WTC11 (cell line): ENCODE data around the gene FMNL1. TPM values are rescaled to one million over a fixed set of nuclear protein-coding genes. Genes with fewer than 3 reads are reported as not detected.

ENCODE experiments used
- ATAC-seq: fragments of 200-7000 bp; cut with Tn5 transposase; 2 replicates; pipeline ENCODE4 v1.10.0; 2021; ENCODE audit warnings: mild to moderate bottlenecking, moderate library complexity
- CTCF ChIA-PET: fragments of 300-600 bp; sonication (Branson Sonifier 250); formaldehyde crosslinking; loops from one replicate; lab custom pipeline; 2021; ENCODE audit warnings: antibody characterized with exemption; lab: Charles Lee
- POLR2A ChIA-PET: fragments of 350-600 bp; sonication (Branson Sonifier 250); formaldehyde crosslinking; loops from one replicate; lab custom pipeline; 2021; ENCODE audit warnings: antibody characterized with exemption; lab: Charles Lee
- DNase-seq: peaks from one replicate; pipeline ENCODE4 v3.0.0; 2021; ENCODE audit warnings: low spot score
- H3K27ac Mint-ChIP-seq: 2 replicates; pipeline ENCODE4 v1.8.0; 2021; ENCODE audit warnings: mixed read lengths
- H3K27me3 Mint-ChIP-seq: 2 replicates; pipeline ENCODE4 v1.8.0; 2021; ENCODE audit warnings: low read depth, mild to moderate bottlenecking, moderate library complexity, mixed read lengths
- H3K36me3 Mint-ChIP-seq: 2 replicates; pipeline ENCODE4 v1.8.0; 2021; ENCODE audit warnings: mixed read lengths
- H3K4me1 Mint-ChIP-seq: 2 replicates; pipeline ENCODE4 v1.8.0; 2022; ENCODE audit warnings: mixed read lengths
- H3K4me3 Mint-ChIP-seq: 2 replicates; pipeline ENCODE4 v1.8.0; 2021; ENCODE audit warnings: mild to moderate bottlenecking, moderate library complexity, mixed read lengths
- H3K9me3 Mint-ChIP-seq: 2 replicates; pipeline ENCODE4 v1.8.0; 2021; ENCODE audit warnings: mixed read lengths
- ATF1 ChIP-seq: sonication (generic); formaldehyde crosslinking; IDR thresholded peaks from 2 replicates; pipeline ENCODE4 v1.8.1; 2023; ENCODE audit warnings: mild to moderate bottlenecking, moderate library complexity, missing genetic modification reagents
- ATF2 ChIP-seq: sonication (generic); formaldehyde crosslinking; IDR thresholded peaks from 2 replicates; pipeline ENCODE4 v1.8.1; 2022; ENCODE audit warnings: low read depth, missing genetic modification reagents, borderline replicate concordance
- ETV6 ChIP-seq: sonication (generic); formaldehyde crosslinking; IDR thresholded peaks from 2 replicates; pipeline ENCODE4 v1.8.1; 2022; ENCODE audit warnings: mild to moderate bottlenecking, missing genetic modification reagents
- FOXP1 ChIP-seq: sonication (generic); formaldehyde crosslinking; IDR thresholded peaks from 2 replicates; pipeline ENCODE4 v1.8.0; 2022; ENCODE audit warnings: missing genetic modification reagents, mild to moderate bottlenecking, moderate library complexity, borderline replicate concordance
- HMGXB4 ChIP-seq: sonication (generic); formaldehyde crosslinking; IDR thresholded peaks from 2 replicates; pipeline ENCODE4 v1.8.1; 2023; ENCODE audit warnings: mild to moderate bottlenecking, moderate library complexity, missing genetic modification reagents
- MYBL2 ChIP-seq: sonication (generic); formaldehyde crosslinking; IDR thresholded peaks from 2 replicates; pipeline ENCODE4 v1.8.1; 2023; ENCODE audit warnings: mild to moderate bottlenecking, moderate library complexity, missing genetic modification reagents
- NR3C1 ChIP-seq: sonication (generic); formaldehyde crosslinking; conservative IDR thresholded peaks from 2 replicates; pipeline ENCODE4 v1.8.1; 2023; ENCODE audit warnings: low read depth, mild to moderate bottlenecking, missing genetic modification reagents
- OVOL2 ChIP-seq: fragments of 250-450 bp; sonication (Bioruptor Pico); IDR thresholded peaks from 2 replicates; pipeline ENCODE4 v1.9.0; 2021; ENCODE audit warnings: mild to moderate bottlenecking, borderline replicate concordance
- RELA ChIP-seq: sonication (generic); formaldehyde crosslinking; IDR thresholded peaks from 2 replicates; pipeline ENCODE4 v1.8.1; 2022; ENCODE audit warnings: missing genetic modification reagents, mild to moderate bottlenecking, borderline replicate concordance
- SMAD4 ChIP-seq: sonication (generic); formaldehyde crosslinking; IDR thresholded peaks from 2 replicates; pipeline ENCODE4 v1.8.0; 2022; ENCODE audit warnings: mild to moderate bottlenecking, missing genetic modification reagents
- TCF7 ChIP-seq: sonication (generic); formaldehyde crosslinking; IDR thresholded peaks from 2 replicates; pipeline ENCODE4 v1.8.0; 2022; ENCODE audit warnings: mild to moderate bottlenecking, low read depth, missing genetic modification reagents, moderate library complexity
- TP53 ChIP-seq: sonication (generic); formaldehyde crosslinking; IDR thresholded peaks from 2 replicates; pipeline ENCODE4 v1.8.1; 2023; ENCODE audit warnings: mild to moderate bottlenecking, missing genetic modification reagents
- ZMAT4 ChIP-seq: fragments of 250-450 bp; sonication (Bioruptor Pico); IDR thresholded peaks from 2 replicates; pipeline ENCODE4 v1.9.0; 2021; ENCODE audit warnings: mild to moderate bottlenecking
- ZNF121 ChIP-seq: sonication (generic); formaldehyde crosslinking; IDR thresholded peaks from 2 replicates; pipeline ENCODE4 v1.8.0; 2023; ENCODE audit warnings: missing genetic modification reagents
- ZNF232 ChIP-seq: sonication (generic); formaldehyde crosslinking; IDR thresholded peaks from 2 replicates; pipeline ENCODE4 v1.8.0; 2022; ENCODE audit warnings: mild to moderate bottlenecking, missing genetic modification reagents
- ZNF423 ChIP-seq: fragments of 250-450 bp; sonication (Bioruptor Pico); IDR thresholded peaks from 2 replicates; pipeline ENCODE4 v2.1.2; 2022; ENCODE audit warnings: mild to moderate bottlenecking, moderate library complexity
- total RNA-seq: library from RNA; stranded (reverse); gene quantifications from 3 replicates; pipeline ENCODE4 v1.2.3, GENCODE V29; 2021
- TF ChIP-seq, protein P1 (sequence below): sonication (generic); formaldehyde crosslinking; conservative IDR thresholded peaks from 2 replicates; pipeline ENCODE4 v1.8.1; 2023; ENCODE audit warnings: mild to moderate bottlenecking, low read depth, missing genetic modification reagents, moderate library complexity
- TF ChIP-seq, protein P2 (sequence below): sonication (generic); formaldehyde crosslinking; IDR thresholded peaks from 2 replicates; pipeline ENCODE4 v1.8.1; 2023; ENCODE audit warnings: mild to moderate bottlenecking, missing genetic modification reagents
- TF ChIP-seq, protein P3 (sequence below): sonication (generic); formaldehyde crosslinking; IDR thresholded peaks from 2 replicates; pipeline ENCODE4 v1.8.0; 2023; ENCODE audit warnings: mild to moderate bottlenecking, missing genetic modification reagents
- TF ChIP-seq, protein P4 (sequence below): sonication (generic); formaldehyde crosslinking; IDR thresholded peaks from 2 replicates; pipeline ENCODE4 v1.8.0; 2022; ENCODE audit warnings: mild to moderate bottlenecking, missing genetic modification reagents

Gene FMNL1
- total RNA-seq, 1 experiment from 2014 or later, result 5.3 TPM

DNA sequence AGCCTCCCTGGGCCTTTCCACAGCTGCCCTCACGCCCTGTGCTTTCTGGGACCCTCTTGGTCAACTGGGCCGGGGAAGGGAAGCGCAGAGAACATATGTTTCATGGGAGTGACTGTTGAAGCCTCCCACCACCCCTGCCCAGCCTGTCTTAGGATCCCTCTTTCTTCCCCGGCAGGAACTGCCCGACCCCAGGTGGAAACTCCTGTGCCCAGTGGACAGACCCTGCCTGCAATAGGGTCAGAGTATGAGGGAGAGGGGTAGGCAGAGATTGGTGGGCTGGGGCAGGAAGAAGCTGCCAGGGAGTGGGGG, 49.5 kb upstream of the FMNL1 start:
- POLR2A ChIA-PET, result interaction anchor here (0.6 to 4.4 kb wide), 13 partner anchors 10 to 201 kb away, joined by 3 to 82 read pairs (median 5); partner anchors contain the start of genes ACBD4, HEXIM1 and HEXIM2
- H3K27me3 Mint-ChIP-seq, result no peaks in the 10 kb centered on the region
- H3K9me3 Mint-ChIP-seq, result no peaks in the 10 kb centered on the region
- H3K4me3 Mint-ChIP-seq, result 0 out of 2 replicates have a peak overlapping the region, but pooled peaks have one; percentile 22
- DNase-seq, result no peak
- no peak for TF ChIP-seq ATF2 (CRISPR knock-in tag)
- TF ChIP-seq ZNF232 (CRISPR knock-in tag), result no peak
- TF ChIP-seq TP53 (CRISPR knock-in tag), result no peak
- TF ChIP-seq OVOL2 (CRISPR knock-in tag), result no peak
- TF ChIP-seq, protein P1, sequence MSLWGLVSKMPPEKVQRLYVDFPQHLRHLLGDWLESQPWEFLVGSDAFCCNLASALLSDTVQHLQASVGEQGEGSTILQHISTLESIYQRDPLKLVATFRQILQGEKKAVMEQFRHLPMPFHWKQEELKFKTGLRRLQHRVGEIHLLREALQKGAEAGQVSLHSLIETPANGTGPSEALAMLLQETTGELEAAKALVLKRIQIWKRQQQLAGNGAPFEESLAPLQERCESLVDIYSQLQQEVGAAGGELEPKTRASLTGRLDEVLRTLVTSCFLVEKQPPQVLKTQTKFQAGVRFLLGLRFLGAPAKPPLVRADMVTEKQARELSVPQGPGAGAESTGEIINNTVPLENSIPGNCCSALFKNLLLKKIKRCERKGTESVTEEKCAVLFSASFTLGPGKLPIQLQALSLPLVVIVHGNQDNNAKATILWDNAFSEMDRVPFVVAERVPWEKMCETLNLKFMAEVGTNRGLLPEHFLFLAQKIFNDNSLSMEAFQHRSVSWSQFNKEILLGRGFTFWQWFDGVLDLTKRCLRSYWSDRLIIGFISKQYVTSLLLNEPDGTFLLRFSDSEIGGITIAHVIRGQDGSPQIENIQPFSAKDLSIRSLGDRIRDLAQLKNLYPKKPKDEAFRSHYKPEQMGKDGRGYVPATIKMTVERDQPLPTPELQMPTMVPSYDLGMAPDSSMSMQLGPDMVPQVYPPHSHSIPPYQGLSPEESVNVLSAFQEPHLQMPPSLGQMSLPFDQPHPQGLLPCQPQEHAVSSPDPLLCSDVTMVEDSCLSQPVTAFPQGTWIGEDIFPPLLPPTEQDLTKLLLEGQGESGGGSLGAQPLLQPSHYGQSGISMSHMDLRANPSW (CRISPR knock-in tag), result no peak
- TF ChIP-seq RELA (CRISPR knock-in tag), result no peak
- TF ChIP-seq, protein P2, sequence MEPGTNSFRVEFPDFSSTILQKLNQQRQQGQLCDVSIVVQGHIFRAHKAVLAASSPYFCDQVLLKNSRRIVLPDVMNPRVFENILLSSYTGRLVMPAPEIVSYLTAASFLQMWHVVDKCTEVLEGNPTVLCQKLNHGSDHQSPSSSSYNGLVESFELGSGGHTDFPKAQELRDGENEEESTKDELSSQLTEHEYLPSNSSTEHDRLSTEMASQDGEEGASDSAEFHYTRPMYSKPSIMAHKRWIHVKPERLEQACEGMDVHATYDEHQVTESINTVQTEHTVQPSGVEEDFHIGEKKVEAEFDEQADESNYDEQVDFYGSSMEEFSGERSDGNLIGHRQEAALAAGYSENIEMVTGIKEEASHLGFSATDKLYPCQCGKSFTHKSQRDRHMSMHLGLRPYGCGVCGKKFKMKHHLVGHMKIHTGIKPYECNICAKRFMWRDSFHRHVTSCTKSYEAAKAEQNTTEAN (CRISPR knock-in tag), result no peak
- TF ChIP-seq FOXP1 (CRISPR knock-in tag), result no peak
- no peak for TF ChIP-seq ZMAT4 (CRISPR knock-in tag)
- TF ChIP-seq ZNF121, result no peak
- TF ChIP-seq NR3C1, result no peak
- no peak for TF ChIP-seq TCF7 (CRISPR knock-in tag)
- TF ChIP-seq SMAD4 (CRISPR knock-in tag), result no peak
- no peak for TF ChIP-seq HMGXB4 (CRISPR knock-in tag)
- no peak for TF ChIP-seq ETV6
- TF ChIP-seq, all 79 proteins: peak for 0
- no peaks in the 10 kb centered on the region for H3K36me3 Mint-ChIP-seq
- peaks cover 29% of the 10 kb centered on the region for H3K4me1 Mint-ChIP-seq
- H3K27ac Mint-ChIP-seq, result peak overlapping the region; percentile 79
- CTCF ChIA-PET, result interaction anchor here (0.6 to 6.4 kb wide), 17 partner anchors 10 to 256 kb away, joined by 3 to 99 read pairs (median 6); partner anchors contain the start of genes ACBD4, HEXIM1 and HEXIM2
- ATAC-seq, result peak; percentile 3

DNA sequence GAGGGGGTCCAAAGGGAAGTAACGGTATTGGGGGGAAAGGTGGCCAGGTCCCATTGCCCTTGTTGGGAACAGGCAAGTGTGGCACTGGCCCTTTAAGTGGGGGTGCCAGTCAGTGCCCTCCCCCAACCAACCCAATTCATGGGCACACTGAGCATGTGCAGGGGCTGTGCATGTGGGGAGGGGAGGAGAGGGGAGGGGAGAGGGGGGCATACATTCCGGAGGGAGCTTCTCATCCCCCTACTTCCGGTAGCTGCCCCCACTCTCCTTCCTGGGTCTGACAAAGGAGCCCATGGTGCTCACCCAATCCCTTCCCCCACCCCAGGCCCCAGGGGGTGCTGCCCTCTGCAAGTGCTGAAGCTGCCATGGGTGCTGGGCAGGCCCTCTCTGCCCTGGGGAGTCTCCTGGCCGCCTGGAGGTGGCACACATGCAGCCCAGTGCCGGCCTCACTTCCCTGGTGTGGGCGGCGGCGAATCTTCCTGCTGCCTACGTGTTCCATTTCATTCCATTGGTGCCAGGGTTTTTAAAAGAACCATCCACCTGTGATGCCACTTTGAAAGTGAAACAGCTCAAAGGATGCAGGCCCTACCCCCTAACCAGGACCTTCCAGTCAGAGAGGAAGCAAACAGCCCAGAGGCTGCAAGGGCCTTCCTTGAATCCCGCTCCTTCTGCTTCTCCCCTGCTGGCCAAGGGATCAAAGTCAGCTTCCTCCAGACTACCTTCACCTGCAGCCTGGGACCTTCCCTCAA, 49.0 kb upstream of the FMNL1 start:
- Mint-ChIP-seq H3K4me3 (peak overlapping the region; percentile 5; the same call in 1 of the 2 replicates), H3K27me3 (no peaks in the 10 kb centered on the region), H3K4me1 (peaks cover 29% of the 10 kb centered on the region), H3K27ac (peak overlapping the region; percentile 98), H3K36me3 (no peaks in the 10 kb centered on the region), H3K9me3 (no peaks in the 10 kb centered on the region)
- ChIA-PET CTCF (interaction anchor here (0.6 to 6.4 kb wide), 23 partner anchors 8 to 514 kb away, joined by 3 to 99 read pairs (median 5); partner anchors contain the start of genes ACBD4, HEXIM1 and HEXIM2), POLR2A (interaction anchor here (0.5 to 4.4 kb wide), 14 partner anchors 10 to 201 kb away, joined by 3 to 82 read pairs (median 4); partner anchors contain the start of genes ACBD4, HEXIM1 and HEXIM2)
- ATAC-seq (peak; percentile 20), DNase-seq (peak; percentile 38)
- TF ChIP-seq ZMAT4 (CRISPR knock-in tag), result no peak
- 0 out of 2 replicates have a peak, but pooled peaks have one; percentile 22 for TF ChIP-seq SMAD4 (CRISPR knock-in tag)
- TF ChIP-seq, protein P3, sequence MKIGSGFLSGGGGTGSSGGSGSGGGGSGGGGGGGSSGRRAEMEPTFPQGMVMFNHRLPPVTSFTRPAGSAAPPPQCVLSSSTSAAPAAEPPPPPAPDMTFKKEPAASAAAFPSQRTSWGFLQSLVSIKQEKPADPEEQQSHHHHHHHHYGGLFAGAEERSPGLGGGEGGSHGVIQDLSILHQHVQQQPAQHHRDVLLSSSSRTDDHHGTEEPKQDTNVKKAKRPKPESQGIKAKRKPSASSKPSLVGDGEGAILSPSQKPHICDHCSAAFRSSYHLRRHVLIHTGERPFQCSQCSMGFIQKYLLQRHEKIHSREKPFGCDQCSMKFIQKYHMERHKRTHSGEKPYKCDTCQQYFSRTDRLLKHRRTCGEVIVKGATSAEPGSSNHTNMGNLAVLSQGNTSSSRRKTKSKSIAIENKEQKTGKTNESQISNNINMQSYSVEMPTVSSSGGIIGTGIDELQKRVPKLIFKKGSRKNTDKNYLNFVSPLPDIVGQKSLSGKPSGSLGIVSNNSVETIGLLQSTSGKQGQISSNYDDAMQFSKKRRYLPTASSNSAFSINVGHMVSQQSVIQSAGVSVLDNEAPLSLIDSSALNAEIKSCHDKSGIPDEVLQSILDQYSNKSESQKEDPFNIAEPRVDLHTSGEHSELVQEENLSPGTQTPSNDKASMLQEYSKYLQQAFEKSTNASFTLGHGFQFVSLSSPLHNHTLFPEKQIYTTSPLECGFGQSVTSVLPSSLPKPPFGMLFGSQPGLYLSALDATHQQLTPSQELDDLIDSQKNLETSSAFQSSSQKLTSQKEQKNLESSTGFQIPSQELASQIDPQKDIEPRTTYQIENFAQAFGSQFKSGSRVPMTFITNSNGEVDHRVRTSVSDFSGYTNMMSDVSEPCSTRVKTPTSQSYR (CRISPR knock-in tag), result peak; percentile 93; the same call in 1 of the 2 replicates
- TF ChIP-seq MYBL2 (CRISPR knock-in tag), result peak; percentile 34; the same call in 1 of the 2 replicates
- TF ChIP-seq, protein P4, sequence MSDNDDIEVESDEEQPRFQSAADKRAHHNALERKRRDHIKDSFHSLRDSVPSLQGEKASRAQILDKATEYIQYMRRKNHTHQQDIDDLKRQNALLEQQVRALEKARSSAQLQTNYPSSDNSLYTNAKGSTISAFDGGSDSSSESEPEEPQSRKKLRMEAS, result 0 out of 2 replicates have a peak, but pooled peaks have one; percentile 36
- TF ChIP-seq ZNF423, result peak; percentile 57; the same call in 1 of the 2 replicates
- TF ChIP-seq ATF1 (CRISPR knock-in tag), result no peak
